ENCODE results near the gene MRPS33.
"Not testable (repeated sequence)": the region's sequence is repeated elsewhere in the genome, so short reads cannot be mapped to it uniquely, and the experiment has no call there.

The MRPS33 gene

GRCh38 chr7:141012044-141012685, 2.6 kb downstream of the MRPS33 start:
- peak; percentile 63 for DNase-seq (ENCODE audit: low read depth)

GRCh38 chr7:141011443-141011842, 3.3 kb downstream of the MRPS33 start:
- no peak for DNase-seq (ENCODE audit: low read depth)

- DNase-seq (ENCODE audit: low read depth): no peak
Measured at GRCh38 chr7:141003172-141004065, 11.3 kb downstream of the MRPS33 start.

GRCh38 chr7:141001546-141001945, 13.2 kb downstream of the MRPS33 start:
- DNase-seq (ENCODE audit: low read depth): no peak

- no peak for DNase-seq (ENCODE audit: low read depth)
Measured at GRCh38 chr7:141001122-141001521, 13.6 kb downstream of the MRPS33 start.

- no peak for DNase-seq (ENCODE audit: low read depth)
Measured at GRCh38 chr7:140998715-140999114, 16.0 kb downstream of the MRPS33 start.

- DNase-seq (ENCODE audit: low read depth): no peak
Measured at GRCh38 chr7:140992422-140992821, 22.3 kb downstream of the MRPS33 start.

- no peak for DNase-seq (ENCODE audit: low read depth)
Measured at GRCh38 chr7:140990193-140990962, 24.4 kb downstream of the MRPS33 start.

GRCh38 chr7:140989068-140989467, 25.7 kb downstream of the MRPS33 start:
- DNase-seq (ENCODE audit: low read depth): no peak

- no peak for DNase-seq (ENCODE audit: low read depth)
Measured at GRCh38 chr7:140983802-140984201, 30.9 kb downstream of the MRPS33 start.

GRCh38 chr7:140982508-140982907, 32.2 kb downstream of the MRPS33 start:
- no peak for DNase-seq (ENCODE audit: low read depth)

GRCh38 chr7:140981951-140982350, 32.8 kb downstream of the MRPS33 start:
- no peak for DNase-seq (ENCODE audit: low read depth)

GRCh38 chr7:140977741-140978140, 37.0 kb downstream of the MRPS33 start:
- DNase-seq (ENCODE audit: low read depth): no peak

- no peak for DNase-seq (ENCODE audit: low read depth)
Measured at GRCh38 chr7:140972876-140973829, 41.6 kb downstream of the MRPS33 start.

- no peak for DNase-seq (ENCODE audit: low read depth)
Measured at GRCh38 chr7:140972344-140972743, 42.4 kb downstream of the MRPS33 start.

GRCh38 chr7:140967438-140967837, 47.3 kb downstream of the MRPS33 start:
- no peak for DNase-seq (ENCODE audit: low read depth)

- DNase-seq (ENCODE audit: low read depth): no peak
Measured at GRCh38 chr7:140966561-140967233, 48.1 kb downstream of the MRPS33 start.

- DNase-seq (ENCODE audit: low read depth): no peak
Measured at GRCh38 chr7:140961117-140961516, 53.6 kb downstream of the MRPS33 start.

GRCh38 chr7:140956997-140957396, 57.8 kb downstream of the MRPS33 start:
- DNase-seq (ENCODE audit: low read depth): not testable (repeated sequence)
